B cell (primary cell): ENCODE data around the gene KIAA0586. TPM values are rescaled to one million over a fixed set of nuclear protein-coding genes. Genes with fewer than 3 reads are reported as not detected.

ENCODE experiments used
- ATAC-seq: fragments of 200-7000 bp; cut with Tn5 transposase; one replicate; pipeline ENCODE4 v1.10.0; 2021; ENCODE audit warnings: low read depth, mild to moderate bottlenecking, moderate number of reproducible peaks, moderate library complexity
- CTCF ChIA-PET: fragments of 350-600 bp; sonication (Branson Sonifier 250); formaldehyde crosslinking; loops from one replicate; lab custom pipeline; 2021; ENCODE audit warnings: antibody characterized with exemption, inconsistent platforms; lab: Charles Lee
- POLR2A ChIA-PET: fragments of 350-600 bp; sonication (Branson Sonifier 250); formaldehyde crosslinking; loops from one replicate; lab custom pipeline; 2021; ENCODE audit warnings: antibody characterized with exemption; lab: Charles Lee
- DNase-seq: peaks from one replicate; pipeline ENCODE4 v3.0.0; 2013
- H2AFZ ChIP-seq: 2 replicates; pipeline ENCODE4 v1.6.1; 2012; ENCODE audit warnings: mild to moderate bottlenecking, low read depth, low read length; ENCODE audit not compliant: insufficient read depth, poor library complexity, severe bottlenecking
- H3K27ac ChIP-seq, 2 donors: 1 replicate in 1 of 2; 2 replicates in 1 of 2; pipeline ENCODE4 v1.5.1; 2012 to 2013; ENCODE audit warnings: low read length in 2 of 2, mild to moderate bottlenecking in 2 of 2, moderate library complexity in 1 of 2
- H3K27me3 ChIP-seq, 4 experiments: fragments of 200-600 bp in 1 of 4; sonication (generic) in 1 of 4; replicated peaks in 1 of 4; 1 replicate in 2 of 4; 2 replicates in 2 of 4; pipeline versions ENCODE4 v1.6.1 to v1.7.0; 2013 to 2016; ENCODE audit warnings: low read length in 3 of 4, mild to moderate bottlenecking in 2 of 4, mixed read lengths in 1 of 4, moderate library complexity in 1 of 4; ENCODE audit not compliant: insufficient read depth in 4 of 4, control insufficient read depth in 3 of 4; ENCODE audit errors: control extremely low read depth in 1 of 4
- H3K36me3 ChIP-seq, 2 experiments: replicated peaks in 1 of 2; 1 replicate in 1 of 2; 2 replicates in 1 of 2; pipeline versions ENCODE4 v1.6.1 to v1.7.1; 2013; ENCODE audit warnings: low read length in 1 of 2; ENCODE audit not compliant: insufficient read depth in 2 of 2, control insufficient read depth in 1 of 2; ENCODE audit errors: control extremely low read depth in 1 of 2, extremely low read depth in 1 of 2
- H3K4me1 ChIP-seq, 2 donors: fragments of 200-600 bp in 1 of 2; sonication (generic) in 1 of 2; 1 replicate in 1 of 2; 2 replicates in 1 of 2; pipeline versions ENCODE4 v1.5.1 to v1.6.1; 2013 to 2017; ENCODE audit warnings: low read length in 2 of 2; ENCODE audit not compliant: control insufficient read depth in 2 of 2, insufficient read depth in 2 of 2
- H3K4me2 ChIP-seq: replicated peaks from 2 replicates; pipeline ENCODE3; 2012; ENCODE audit warnings: mild to moderate bottlenecking, low read depth, low read length; ENCODE audit not compliant: poor library complexity, severe bottlenecking
- H3K4me3 ChIP-seq, 5 experiments: fragments of 200-600 bp in 1 of 5; sonication (generic) in 1 of 5; 1 replicate in 3 of 5; 2 replicates in 2 of 5; pipeline versions ENCODE4 v1.5.1 to v1.7.0; 2011 to 2016; ENCODE audit warnings: low read length in 4 of 5, mild to moderate bottlenecking in 4 of 5, low read depth in 2 of 5, control low read depth in 1 of 5, moderate library complexity in 1 of 5; ENCODE audit not compliant: insufficient read depth in 1 of 5; ENCODE audit errors: control extremely low read depth in 1 of 5, extremely low read depth in 1 of 5
- H3K79me2 ChIP-seq: fragments of 200-600 bp; sonication (generic); one replicate; pipeline ENCODE4 v1.6.0; 2016; ENCODE audit warnings: low read length; ENCODE audit not compliant: control insufficient read depth, insufficient read depth
- H3K9ac ChIP-seq: fragments of 200-600 bp; sonication (generic); 2 replicates; pipeline ENCODE4 v1.6.1; 2017; ENCODE audit warnings: mild to moderate bottlenecking, low read length, moderate library complexity
- H3K9me3 ChIP-seq, 3 donors: one replicate each; pipeline versions ENCODE4 v1.6.1 to v1.7.1; 2013; ENCODE audit warnings: low read length in 2 of 3; ENCODE audit not compliant: control insufficient read depth in 2 of 3, insufficient read depth in 1 of 3; ENCODE audit errors: control extremely low read depth in 1 of 3
- H4K20me1 ChIP-seq: 2 replicates; pipeline ENCODE4 v1.6.0; 2012; ENCODE audit warnings: mild to moderate bottlenecking, low read length; ENCODE audit not compliant: insufficient read depth, control insufficient read depth, poor library complexity, severe bottlenecking
- H3K27ac Mint-ChIP-seq: one replicate; pipeline ENCODE4 v1.8.0; 2021; ENCODE audit warnings: mixed read lengths
- H3K27me3 Mint-ChIP-seq: one replicate; pipeline ENCODE4 v1.8.0; 2021; ENCODE audit warnings: mixed read lengths
- H3K4me1 Mint-ChIP-seq: one replicate; pipeline ENCODE4 v1.8.0; 2021; ENCODE audit warnings: mixed read lengths
- H3K4me3 Mint-ChIP-seq: one replicate; pipeline ENCODE4 v1.8.0; 2021; ENCODE audit warnings: mixed read lengths
- H3K9me3 Mint-ChIP-seq: one replicate; pipeline ENCODE4 v1.8.0; 2022; ENCODE audit warnings: mixed read lengths; ENCODE audit not compliant: insufficient read depth
- EZH2 ChIP-seq: IDR thresholded peaks from 2 replicates; pipeline ENCODE4 v1.6.1; 2012; ENCODE audit warnings: borderline replicate concordance, low read depth, mild to moderate bottlenecking, moderate library complexity, low read length; ENCODE audit not compliant: insufficient read depth, poor library complexity, severe bottlenecking
- WGBS: methylation state at CpG from one replicate; pipeline ENCODE4 v1.1.5; 2013; ENCODE audit warnings: missing lambda C conversion rate; ENCODE audit not compliant: insufficient coverage; 5-methylcytosine and 5-hydroxymethylcytosine counted together
- intact Hi-C: fragments of 100-400 bp; cut with micrococcal nuclease; formaldehyde crosslinking; loops from one replicate; pipeline ENCODE4 v1.10.0; 2022
- polyA plus RNA-seq: library from polyadenylated mRNA; depleted of rRNA; stranded (reverse); fragments of >200 nt; gene quantifications from 2 replicates; pipeline ENCODE4 v1.2.3, GENCODE V29; 2012
- total RNA-seq, 2 donors: library from RNA; stranded (reverse); fragments of 120-200 nt in 1 of 2; gene quantifications; 1 replicate in 1 of 2; 2 replicates in 1 of 2; pipeline versions ENCODE4 v1.2.3 to v1.2.4, GENCODE V29; 2013 to 2022
- TF ChIP-seq, protein P1 (sequence below): fragments of 200-600 bp; IDR thresholded peaks from one replicate; pipeline ENCODE4 v1.8.0; 2022; ENCODE audit warnings: antibody characterized with exemption, mild to moderate bottlenecking

KIAA0586 gene
- total and polyA plus RNA-seq, 2 donors (not counting 1 experiment from before 2014, with no cell fraction given) = 12.2 to 27.5 TPM

DNA sequence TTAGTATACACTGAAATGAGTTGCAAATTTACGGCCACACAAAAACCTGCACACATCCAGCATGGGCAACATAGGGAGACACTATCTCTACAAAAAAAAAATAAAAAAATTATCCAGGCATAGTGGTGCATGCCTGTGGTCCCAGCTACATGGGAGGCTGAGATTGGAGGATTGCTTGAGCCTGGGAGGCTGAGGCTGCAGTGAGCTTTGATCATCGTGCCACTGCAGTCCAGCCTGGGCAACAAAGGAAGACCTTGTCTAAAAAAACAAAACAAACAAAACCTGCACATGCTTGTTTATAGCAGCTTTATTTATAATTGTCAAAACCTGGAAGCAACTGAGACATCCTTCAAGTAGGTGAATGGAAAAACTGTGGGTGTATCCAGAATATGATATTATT is 36.7 kb upstream of the KIAA0586 start:
- POLR2A ChIA-PET = no interaction called here
- TF ChIP-seq, protein P1, sequence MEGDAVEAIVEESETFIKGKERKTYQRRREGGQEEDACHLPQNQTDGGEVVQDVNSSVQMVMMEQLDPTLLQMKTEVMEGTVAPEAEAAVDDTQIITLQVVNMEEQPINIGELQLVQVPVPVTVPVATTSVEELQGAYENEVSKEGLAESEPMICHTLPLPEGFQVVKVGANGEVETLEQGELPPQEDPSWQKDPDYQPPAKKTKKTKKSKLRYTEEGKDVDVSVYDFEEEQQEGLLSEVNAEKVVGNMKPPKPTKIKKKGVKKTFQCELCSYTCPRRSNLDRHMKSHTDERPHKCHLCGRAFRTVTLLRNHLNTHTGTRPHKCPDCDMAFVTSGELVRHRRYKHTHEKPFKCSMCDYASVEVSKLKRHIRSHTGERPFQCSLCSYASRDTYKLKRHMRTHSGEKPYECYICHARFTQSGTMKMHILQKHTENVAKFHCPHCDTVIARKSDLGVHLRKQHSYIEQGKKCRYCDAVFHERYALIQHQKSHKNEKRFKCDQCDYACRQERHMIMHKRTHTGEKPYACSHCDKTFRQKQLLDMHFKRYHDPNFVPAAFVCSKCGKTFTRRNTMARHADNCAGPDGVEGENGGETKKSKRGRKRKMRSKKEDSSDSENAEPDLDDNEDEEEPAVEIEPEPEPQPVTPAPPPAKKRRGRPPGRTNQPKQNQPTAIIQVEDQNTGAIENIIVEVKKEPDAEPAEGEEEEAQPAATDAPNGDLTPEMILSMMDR = no peak
- TF ChIP-seq EZH2 = no peak
- no peak overlapping the region for H2AFZ ChIP-seq
- H4K20me1 ChIP-seq = no peaks in the 10 kb centered on the region
- no peak overlapping the region for H3K4me3 ChIP-seq
- Mint-ChIP-seq H3K27ac (no peak overlapping the region), H3K9me3 (no peaks in the 10 kb centered on the region), H3K27me3 (no peaks in the 10 kb centered on the region), H3K4me3 (no peak overlapping the region), H3K4me1 (peaks cover 5% of the 10 kb centered on the region)
- H3K36me3 ChIP-seq = no peaks in the 10 kb centered on the region
- H3K9ac ChIP-seq = no peak overlapping the region
- ATAC-seq (no peak), DNase-seq (no peak)
- no CpG with 5 or more reads among the region's 2 CpGs for WGBS
- no peaks in the 10 kb centered on the region for H3K9me3 ChIP-seq
- no peak overlapping the region for H3K27ac ChIP-seq
- H3K4me1 ChIP-seq = peaks cover 4 to 5% of the 10 kb centered on the region in 2 donors
- H3K4me2 ChIP-seq = no peak overlapping the region
- H3K79me2 ChIP-seq = no peaks in the 10 kb centered on the region
- intact Hi-C loops = no loop called here
- no peaks in the 10 kb centered on the region for H3K27me3 ChIP-seq
- CTCF ChIA-PET = no interaction called here

DNA sequence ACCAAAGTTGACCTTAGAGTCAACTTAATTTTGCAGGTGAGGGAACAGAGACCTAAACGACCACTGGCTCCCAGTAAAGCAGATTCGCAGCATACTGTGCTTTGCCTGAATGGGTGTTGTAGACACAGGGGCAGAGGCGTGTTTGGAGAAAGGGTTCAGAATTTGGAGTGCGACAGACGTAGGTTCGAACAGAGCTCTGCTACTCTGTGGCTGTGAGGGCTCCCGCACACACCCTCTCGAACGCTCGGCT is 32.0 kb upstream of the KIAA0586 start:
- H3K9ac ChIP-seq = peak overlapping the region; percentile 78
- intact Hi-C loops = loop anchor here (1.0 to 5.0 kb wide), 2 partner anchors 156 to 1003 kb away; partner anchors contain the start of gene NAA30
- Mint-ChIP-seq H3K27ac (peak overlapping the region; percentile 83), H3K4me1 (peaks cover 13% of the 10 kb centered on the region), H3K9me3 (no peaks in the 10 kb centered on the region), H3K27me3 (no peaks in the 10 kb centered on the region), H3K4me3 (peak overlapping the region; percentile 87)
- H3K36me3 ChIP-seq = no peaks in the 10 kb centered on the region
- POLR2A ChIA-PET = interaction anchor here (0.9 to 1.5 kb wide), 3 partner anchors 23 to 97 kb away, joined by 3 to 4 read pairs (median 4); partner anchors contain the start of gene ARID4A
- peak overlapping the region; percentile 36 to 77 (median 66) for H3K4me3 ChIP-seq
- CTCF ChIA-PET = interaction anchor here (0.8 to 3.6 kb wide), 10 partner anchors 9 to 286 kb away, joined by 3 to 15 read pairs (median 4); partner anchors contain the start of genes ARID4A, KIAA0586 and TIMM9
- no peak for TF ChIP-seq EZH2
- TF ChIP-seq, protein P1 = no peak
- H3K27me3 ChIP-seq = no peaks in the 10 kb centered on the region
- peak overlapping the region; percentile 80 for H3K4me2 ChIP-seq
- peaks cover 9 to 14% of the 10 kb centered on the region in 2 donors for H3K4me1 ChIP-seq
- H4K20me1 ChIP-seq = no peaks in the 10 kb centered on the region
- DNase-seq (no peak), ATAC-seq (no peak)
- 16% methylated on average over 10 of the region's 10 CpGs for WGBS
- no peaks in the 10 kb centered on the region for H3K79me2 ChIP-seq
- H3K9me3 ChIP-seq = peaks cover 0 to 1% (median 0%) of the 10 kb centered on the region in 3 donors
- H2AFZ ChIP-seq = peak overlapping the region; percentile 95
- H3K27ac ChIP-seq = peak overlapping the region in 1 of 2 donors; percentile 76
